NCI-H2196 (cell line): ENCODE results near the gene DNAJC7.
A peak's percentile ranks its signal among the peaks of the same experiment; 100 is the strongest.

ENCODE experiments used
- DNase-seq: peaks from one replicate; lab custom pipeline; 2025; ENCODE audit not compliant: unreplicated experiment; lab: John Stamatoyannopoulos, UW

Gene DNAJC7, protein sequence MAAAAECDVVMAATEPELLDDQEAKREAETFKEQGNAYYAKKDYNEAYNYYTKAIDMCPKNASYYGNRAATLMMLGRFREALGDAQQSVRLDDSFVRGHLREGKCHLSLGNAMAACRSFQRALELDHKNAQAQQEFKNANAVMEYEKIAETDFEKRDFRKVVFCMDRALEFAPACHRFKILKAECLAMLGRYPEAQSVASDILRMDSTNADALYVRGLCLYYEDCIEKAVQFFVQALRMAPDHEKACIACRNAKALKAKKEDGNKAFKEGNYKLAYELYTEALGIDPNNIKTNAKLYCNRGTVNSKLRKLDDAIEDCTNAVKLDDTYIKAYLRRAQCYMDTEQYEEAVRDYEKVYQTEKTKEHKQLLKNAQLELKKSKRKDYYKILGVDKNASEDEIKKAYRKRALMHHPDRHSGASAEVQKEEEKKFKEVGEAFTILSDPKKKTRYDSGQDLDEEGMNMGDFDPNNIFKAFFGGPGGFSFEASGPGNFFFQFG

DNA sequence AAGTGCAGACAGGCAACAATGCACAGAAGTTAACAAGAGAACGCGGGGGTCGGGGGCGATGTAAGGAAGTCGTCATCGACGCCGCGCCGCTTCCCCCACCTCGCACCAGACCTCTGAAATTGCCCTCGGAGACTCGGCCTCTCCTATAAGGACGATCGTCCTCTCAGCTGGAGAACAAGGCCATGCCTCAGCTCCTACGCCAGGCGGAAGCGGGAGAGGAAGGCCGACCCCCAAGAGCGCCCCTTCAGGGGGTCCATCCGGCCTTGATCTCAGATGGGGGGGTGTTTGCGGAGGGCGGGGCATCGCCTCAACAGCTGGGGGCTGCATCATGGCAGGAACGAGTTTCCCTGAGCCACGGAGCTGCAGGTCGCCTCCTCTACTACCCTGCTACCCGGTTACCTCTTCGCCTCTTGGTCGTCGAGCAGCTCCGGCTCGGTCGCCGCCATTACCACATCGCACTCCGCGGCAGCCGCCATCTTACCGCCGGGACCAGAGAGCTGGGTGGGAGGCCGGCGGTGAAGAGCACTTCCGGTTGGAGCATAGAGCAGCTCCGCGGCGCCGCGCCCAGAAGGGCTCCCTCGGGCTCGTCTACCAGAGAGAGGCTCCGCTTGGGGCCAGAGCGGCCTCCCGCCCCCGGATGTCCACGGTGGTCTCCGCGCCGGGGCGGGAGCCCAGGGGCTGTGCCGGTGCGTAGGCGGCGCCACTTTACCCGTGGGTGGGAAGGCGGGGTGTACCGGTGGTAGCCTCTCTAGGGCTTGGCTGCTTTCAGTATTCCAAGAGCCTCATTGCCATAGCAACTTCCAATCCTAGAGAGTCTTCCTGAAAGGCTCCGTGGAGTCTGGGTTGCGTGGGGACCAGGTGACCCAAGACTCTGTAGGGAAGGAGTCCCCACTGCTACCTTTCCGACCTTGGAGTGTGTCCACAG lies at the start of gene DNAJC7:
Gene DNAJC7, minus strand, starts transcription at position 499 of the 925 bp plus-strand sequence. Its CDS starts 23 bp downstream, at position 476.
- DNase-seq = peak; percentile 76

- DNase-seq = no peak
Measured at GRCh38 chr17:42065201-42065600, 48.0 kb upstream of the DNAJC7 start.

GRCh38 chr17:42062681-42063080 lies 45.4 kb upstream of the DNAJC7 start:
- no peak for DNase-seq

DNA sequence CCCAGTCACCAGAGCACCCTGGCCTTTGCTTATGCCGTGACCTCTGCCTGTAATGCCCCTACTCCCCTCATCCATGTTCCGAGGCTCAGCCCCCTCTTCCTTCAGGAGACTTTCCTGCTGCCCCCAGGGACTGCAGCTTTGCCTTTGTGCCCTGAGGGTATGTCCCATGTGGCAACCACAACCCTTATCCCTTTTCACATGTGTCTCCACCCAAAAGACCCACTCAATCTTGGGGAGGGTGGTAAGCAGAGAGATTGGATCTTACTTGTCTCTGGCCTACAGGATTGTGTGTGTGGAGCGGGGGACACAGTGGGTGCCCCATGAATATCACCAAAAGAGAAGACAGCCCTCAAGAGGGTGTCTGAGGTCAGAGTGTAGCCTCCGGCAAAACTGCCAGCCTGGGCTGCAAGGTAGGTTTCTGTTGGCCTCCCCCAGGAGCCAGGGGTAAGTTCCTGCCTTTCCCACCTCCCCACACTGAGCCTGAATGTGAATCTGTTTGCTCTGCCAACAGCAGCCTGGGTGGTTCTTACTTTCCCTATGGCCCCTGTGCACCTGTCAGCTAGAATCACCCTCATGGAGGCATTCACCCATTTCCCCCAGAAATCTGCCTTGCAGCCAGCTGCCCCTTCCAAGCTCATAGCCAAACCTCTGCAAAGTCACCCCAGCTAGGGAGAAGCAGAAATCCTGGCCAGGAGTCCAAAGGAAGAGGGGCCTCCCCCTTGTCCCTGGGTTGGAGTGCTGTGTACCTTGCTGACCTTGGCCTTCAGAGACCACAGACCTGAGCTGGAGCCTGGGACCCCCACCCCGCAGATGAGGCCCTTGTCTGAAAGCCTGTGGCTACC lies 44.6 kb upstream of the DNAJC7 start:
- DNase-seq = no peak

GRCh38 chr17:42060231-42060630 lies 43.0 kb upstream of the DNAJC7 start:
- no peak for DNase-seq

DNA sequence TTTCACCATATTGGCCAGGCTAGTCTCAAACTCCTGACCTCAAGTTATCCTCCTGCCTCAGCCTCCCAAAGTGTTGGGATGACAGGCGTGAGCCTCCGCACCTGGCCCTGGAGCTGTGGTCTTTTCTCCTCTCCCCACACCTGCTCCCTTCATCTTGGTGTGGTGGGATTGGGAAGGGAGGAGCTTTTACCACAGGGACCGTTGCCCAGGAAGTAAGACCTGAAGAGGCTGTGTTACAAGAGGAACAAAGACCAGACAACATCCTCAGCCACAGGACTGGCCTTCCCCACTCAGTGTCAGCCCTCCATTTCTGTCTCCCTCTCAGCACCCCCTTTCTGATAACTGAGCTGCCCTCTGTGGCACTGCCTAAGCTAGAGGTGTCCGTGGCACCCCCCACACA lies 42.6 kb upstream of the DNAJC7 start:
- no peak for DNase-seq

- no peak for DNase-seq
Measured at GRCh38 chr17:42058063-42058462, 40.8 kb upstream of the DNAJC7 start.

GRCh38 chr17:42056635-42057034 lies 39.4 kb upstream of the DNAJC7 start:
- no peak for DNase-seq

DNA sequence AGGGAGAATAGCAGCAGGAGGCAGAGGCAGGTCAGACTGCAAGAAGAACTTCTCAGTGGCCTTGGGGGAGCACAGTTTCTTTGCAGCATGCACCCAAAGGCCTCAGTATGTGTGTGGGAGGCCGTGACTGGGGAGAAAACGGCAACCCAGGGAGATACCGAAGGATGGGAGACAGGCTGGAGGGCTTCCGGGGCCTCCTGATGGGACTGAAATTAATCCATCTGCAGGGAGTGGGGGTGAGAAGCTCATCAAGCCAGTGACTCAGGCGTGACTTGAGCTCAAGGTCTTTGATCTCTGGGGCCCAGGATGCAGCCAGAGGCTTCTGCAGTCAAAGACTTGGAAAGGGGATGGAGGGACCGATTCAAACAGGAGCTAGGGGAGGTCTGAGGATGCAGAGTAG lies 38.3 kb upstream of the DNAJC7 start:
- DNase-seq = no peak

DNA sequence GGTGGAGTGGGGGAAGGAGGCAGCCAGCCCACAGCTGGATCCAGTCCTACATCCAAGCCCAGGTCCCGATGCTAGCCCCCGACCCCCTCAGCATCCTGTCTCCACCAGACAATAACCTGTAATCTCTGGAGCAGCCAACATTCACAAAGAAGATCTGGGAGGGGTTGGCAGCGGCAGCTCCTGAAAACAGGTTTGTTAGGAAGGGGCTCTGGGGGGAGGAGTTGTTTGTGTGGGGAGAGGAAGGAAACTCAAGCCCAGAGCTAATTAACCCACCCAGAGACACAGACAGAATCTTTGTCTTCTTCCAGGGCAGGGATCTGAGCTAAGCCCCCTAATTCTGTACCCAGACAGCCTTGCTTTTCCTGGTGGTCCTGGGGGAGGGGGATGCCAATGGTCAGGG lies 37.8 kb upstream of the DNAJC7 start:
- DNase-seq = no peak

DNA sequence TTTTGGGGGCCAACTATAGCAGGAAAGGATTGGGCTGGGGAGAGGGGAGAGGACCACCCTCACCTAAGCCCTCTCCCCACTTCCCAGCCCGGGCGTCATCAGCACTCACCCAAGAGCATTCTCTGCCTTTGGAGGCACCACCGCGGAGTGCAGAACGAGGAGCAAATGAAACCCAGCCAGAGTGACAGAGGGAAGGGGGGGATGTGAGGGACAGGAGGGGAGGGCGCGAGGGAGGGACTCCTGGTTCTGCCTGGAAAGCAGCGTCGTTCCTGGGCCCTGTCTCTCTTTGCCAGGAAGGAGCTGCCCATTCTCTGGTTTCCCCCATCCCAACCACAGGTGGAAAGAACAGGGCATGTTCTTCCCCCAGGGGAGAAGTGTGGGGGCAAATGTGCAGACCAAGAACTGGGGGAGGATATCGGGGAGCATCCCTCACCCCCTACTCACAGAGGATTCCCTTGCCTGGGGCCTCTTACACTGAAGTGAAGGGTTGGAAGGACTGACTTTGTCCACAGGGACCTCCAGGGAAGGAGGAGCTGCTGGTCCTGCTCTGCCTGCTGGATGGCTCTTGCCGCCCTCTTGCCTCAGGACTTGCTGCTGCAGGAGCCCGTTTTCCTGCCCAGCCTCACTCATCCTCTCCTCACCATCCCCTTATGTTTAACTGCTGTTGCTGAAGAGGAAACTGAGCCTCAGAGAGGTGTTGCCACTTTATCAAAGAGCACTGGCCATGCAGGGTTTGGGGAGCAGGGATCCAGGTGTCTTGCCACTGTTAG lies 36.7 kb upstream of the DNAJC7 start:
- DNase-seq = no peak

DNA sequence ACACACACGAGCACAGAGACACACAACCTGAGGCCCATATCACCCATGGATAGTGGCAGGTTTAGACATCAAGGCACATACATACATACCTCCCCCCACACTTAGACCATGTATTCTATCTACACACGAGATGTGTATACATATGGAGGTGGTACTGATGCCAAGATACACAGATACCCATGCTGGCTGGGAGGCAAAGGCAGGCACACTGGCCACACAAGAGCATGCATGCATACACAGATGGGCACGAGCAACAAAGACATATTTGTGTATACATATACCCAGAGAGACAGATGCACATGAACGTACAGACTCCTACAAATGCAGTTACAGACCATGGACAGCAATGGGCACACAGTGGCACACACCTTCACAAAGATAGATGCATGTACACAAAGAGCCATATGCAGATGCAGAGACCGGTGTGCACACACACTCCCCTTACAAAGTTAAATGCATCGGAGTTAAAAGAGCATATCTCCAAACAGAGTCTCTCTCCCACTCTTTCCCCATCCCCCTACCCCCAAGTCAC lies 35.2 kb upstream of the DNAJC7 start:
- DNase-seq = no peak

DNA sequence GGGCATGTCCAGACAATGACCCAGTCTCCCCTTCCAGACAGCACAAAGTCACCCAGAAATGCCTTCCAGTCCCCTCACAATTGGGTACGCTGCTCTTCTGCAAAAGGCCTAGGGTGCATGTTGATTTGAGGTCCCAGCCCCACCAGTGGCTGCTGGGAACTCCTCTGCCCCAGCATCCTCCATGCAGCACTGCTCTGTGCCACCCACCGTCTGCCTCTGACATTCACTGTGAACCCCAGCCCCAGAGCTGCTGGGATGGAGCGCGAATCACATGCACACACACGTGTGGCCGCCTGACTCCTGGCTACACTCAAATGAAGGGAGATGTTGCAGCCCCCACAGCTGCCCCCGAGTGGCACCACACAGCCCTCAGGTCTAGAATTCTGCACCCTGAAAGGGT lies 34.4 kb upstream of the DNAJC7 start:
- DNase-seq = no peak

DNA sequence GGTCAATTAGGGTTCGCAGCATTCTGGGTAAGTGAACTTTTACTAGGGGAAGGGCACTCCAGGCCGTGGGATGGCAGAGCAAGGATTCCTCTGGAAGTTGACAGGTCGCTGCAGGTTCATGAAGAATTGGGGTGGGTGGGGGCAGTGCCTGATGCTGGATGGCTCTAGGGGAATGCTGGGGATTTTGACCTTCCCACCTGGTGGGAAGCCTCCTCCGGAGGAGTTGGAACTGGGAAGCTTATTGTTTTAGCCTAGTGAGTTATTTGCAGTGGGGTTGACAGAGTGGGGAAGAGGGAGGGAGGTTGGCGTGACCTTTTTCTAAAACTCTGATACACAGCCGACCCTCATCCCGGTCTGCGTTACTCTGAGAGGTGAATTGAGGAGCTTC lies 33.8 kb upstream of the DNAJC7 start:
- no peak for DNase-seq

DNA sequence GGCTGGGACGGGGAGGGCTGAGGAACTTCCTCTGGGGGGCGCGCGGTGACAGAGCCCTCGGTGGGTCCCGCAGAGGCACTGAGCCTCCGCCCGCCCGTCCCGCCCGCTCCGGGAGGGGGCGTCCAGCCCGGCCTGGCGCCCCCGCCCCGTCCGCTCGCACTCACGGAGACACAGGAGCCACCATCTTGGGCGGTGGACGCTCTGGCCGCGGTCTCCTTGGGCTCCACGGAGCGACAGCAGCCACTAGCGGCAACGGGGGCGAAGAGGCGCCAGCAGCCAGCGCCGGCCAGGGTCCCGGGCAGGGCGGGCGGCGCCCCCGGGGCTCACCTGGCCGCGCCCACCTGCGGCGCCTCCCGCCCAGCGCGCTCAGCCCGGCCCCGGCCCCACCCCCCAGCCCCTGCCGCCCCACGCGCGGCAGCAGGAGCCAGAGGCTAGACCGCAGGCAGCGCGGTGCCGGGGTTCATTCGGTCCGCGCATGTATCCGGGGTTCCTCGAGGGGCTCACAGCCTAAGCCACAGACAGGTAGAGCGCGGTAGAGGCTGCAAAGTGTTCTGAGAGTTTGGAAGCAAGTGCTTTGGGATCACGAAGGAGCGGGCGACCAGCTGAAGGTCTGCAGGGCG lies 33.3 kb upstream of the DNAJC7 start, which contains the start of gene C17orf113:
Gene C17orf113, minus strand, starts transcription at position 209 of the 620 bp plus-strand sequence. CDS start 7,225 bp downstream, outside the sequence.
- peak; percentile 10 for DNase-seq

DNA sequence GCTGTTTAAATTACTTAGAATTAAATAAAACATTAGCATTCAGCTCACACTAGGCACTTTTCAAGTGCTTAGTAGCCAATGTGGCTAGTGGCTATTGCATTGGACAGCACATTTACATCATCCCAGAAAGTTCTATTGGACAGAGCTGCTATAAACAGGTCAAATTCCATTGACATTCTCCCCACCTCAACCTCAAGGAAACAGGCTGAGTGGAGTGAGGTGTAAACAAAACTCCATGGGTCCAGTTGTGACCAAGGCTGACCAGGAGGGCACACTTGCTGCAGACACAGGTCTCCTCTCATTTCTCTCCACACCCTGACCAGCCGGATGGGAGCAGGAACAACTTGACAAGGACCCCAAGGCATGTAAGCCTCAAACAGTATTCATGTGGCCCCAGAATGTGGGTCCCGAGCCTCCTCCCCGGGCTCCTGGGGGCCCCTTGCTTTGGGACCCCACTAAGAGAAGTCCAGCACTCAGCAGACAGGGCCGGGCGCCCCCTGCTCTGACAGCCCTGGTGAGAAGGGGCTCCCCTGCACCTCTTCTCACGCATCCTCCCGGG lies 32.7 kb upstream of the DNAJC7 start:
- no peak for DNase-seq

DNA sequence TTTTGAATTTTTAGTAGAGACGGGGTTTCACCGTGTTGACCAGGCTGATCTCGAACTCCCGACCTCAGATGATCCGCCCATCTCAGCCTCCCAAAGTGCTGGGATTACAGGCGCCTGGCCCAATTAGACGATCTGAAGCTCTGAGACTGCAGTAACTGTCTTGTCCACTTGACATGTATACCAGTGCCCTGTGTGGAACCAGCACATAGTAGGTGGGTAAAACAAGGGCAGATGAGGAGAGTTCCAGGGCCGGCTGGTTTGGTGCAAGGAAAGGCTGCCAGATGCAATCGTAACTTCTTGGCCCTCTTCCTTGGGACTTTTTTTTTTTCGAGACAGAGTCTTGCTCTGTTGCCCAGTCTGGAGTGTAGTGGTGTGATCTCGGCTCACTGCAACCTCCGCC lies 30.1 kb upstream of the DNAJC7 start:
- DNase-seq = no peak

GRCh38 chr17:42045719-42046118 lies 28.5 kb upstream of the DNAJC7 start:
- DNase-seq = no peak
